Kidney epithelial cell (primary cell): Measurements from ENCODE around the gene PHC3. TPM values are rescaled to one million over a fixed set of nuclear protein-coding genes. Genes with fewer than 3 reads are reported as not detected.

Experiments
- DNase-seq: peaks from one replicate; pipeline ENCODE4 v3.0.0-alpha.2; 2010; ENCODE audit warnings: low read depth
- H3K27me3 ChIP-seq: 2 replicates; pipeline ENCODE4 v1.6.0; 2011; ENCODE audit warnings: low read length; ENCODE audit not compliant: control insufficient read depth, insufficient read depth
- H3K36me3 ChIP-seq: 2 replicates; pipeline ENCODE4 v1.5.1; 2011; ENCODE audit warnings: low read length; ENCODE audit not compliant: control insufficient read depth, insufficient read depth
- H3K4me3 ChIP-seq: 2 replicates; pipeline ENCODE4 v1.5.1; 2011; ENCODE audit warnings: low read depth, mild to moderate bottlenecking, control low read depth, low read length
- total RNA-seq: library from RNA; depleted of rRNA; stranded (reverse); fragments of >200 nt; gene quantifications from 2 replicates; pipeline ENCODE4 v1.2.3, GENCODE V29; 2015
- TF ChIP-seq, protein P1 (sequence below): IDR thresholded peaks from 2 replicates; pipeline ENCODE4 v1.5.1; 2011; ENCODE audit warnings: mild to moderate bottlenecking, moderate library complexity, low read length, control low read depth, inconsistent platforms; ENCODE audit not compliant: insufficient read depth, poor library complexity, severe bottlenecking

PHC3 gene
- total RNA-seq, 1 donor from 2014 or later, result 22.4 TPM

DNA sequence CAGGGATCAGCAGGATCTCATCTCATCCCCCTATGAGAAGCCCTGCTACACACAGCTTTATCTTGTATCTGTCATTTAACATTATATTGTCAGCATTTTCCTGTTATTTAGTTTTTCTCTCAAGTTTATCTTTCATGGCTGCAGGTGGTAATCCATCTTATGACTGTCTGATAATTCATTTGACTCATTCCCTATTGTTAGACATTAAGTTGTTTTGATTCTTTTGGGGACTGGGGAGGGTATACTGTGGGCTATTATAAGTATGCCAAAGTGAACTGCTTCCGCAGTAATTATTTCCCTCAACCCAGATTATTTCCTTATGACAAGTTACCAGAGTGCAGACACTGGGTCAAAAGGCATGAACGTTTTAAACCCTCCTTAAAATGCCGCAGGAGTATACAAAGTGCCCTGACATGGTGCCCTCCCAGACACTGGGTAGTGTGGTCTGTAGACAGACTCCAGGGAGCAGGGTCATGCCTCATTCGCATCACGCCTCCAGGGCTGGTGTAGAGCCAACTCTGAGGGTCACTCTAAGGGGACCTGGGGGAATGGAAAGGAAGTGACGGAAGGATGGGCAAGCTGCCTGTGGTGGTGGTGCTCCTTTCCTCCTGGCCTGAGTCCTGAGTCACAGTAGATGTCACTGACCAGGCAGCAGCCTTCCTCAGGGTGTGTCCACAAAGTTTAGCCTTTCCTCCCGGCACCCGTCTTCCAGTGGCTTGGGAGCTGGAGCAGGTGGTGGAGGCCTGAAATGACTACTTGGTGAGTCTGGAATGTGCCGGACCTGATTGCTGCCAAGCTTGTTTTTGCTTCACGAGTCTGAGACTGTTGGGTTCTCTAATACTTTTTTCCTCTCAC, 132.2 kb downstream of the PHC3 start:
- no peak overlapping the region for H3K4me3 ChIP-seq
- peak; percentile 65 for DNase-seq
- no peaks in the 10 kb centered on the region for H3K27me3 ChIP-seq
- H3K36me3 ChIP-seq, result no peaks in the 10 kb centered on the region
- TF ChIP-seq, protein P1, sequence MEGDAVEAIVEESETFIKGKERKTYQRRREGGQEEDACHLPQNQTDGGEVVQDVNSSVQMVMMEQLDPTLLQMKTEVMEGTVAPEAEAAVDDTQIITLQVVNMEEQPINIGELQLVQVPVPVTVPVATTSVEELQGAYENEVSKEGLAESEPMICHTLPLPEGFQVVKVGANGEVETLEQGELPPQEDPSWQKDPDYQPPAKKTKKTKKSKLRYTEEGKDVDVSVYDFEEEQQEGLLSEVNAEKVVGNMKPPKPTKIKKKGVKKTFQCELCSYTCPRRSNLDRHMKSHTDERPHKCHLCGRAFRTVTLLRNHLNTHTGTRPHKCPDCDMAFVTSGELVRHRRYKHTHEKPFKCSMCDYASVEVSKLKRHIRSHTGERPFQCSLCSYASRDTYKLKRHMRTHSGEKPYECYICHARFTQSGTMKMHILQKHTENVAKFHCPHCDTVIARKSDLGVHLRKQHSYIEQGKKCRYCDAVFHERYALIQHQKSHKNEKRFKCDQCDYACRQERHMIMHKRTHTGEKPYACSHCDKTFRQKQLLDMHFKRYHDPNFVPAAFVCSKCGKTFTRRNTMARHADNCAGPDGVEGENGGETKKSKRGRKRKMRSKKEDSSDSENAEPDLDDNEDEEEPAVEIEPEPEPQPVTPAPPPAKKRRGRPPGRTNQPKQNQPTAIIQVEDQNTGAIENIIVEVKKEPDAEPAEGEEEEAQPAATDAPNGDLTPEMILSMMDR, result no peak

DNA sequence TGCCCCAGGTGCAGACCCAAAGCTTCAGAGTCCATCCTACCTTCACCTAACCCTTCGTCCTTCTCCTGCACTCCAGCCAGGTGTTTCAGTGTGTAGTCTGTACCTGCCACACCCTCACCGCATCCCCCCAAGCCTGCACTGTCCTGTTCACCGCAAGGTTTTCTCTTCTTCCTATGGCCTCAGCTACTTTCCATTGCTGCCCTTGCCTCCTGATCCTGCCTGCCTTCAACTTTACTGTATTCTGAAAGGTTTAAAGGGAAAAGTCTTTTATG, 134.5 kb downstream of the PHC3 start:
- Histone ChIP-seq H3K27me3 (no peaks in the 10 kb centered on the region), H3K36me3 (no peaks in the 10 kb centered on the region), H3K4me3 (no peak overlapping the region)
- TF ChIP-seq, protein P1, result no peak
- DNase-seq, result no peak

DNA sequence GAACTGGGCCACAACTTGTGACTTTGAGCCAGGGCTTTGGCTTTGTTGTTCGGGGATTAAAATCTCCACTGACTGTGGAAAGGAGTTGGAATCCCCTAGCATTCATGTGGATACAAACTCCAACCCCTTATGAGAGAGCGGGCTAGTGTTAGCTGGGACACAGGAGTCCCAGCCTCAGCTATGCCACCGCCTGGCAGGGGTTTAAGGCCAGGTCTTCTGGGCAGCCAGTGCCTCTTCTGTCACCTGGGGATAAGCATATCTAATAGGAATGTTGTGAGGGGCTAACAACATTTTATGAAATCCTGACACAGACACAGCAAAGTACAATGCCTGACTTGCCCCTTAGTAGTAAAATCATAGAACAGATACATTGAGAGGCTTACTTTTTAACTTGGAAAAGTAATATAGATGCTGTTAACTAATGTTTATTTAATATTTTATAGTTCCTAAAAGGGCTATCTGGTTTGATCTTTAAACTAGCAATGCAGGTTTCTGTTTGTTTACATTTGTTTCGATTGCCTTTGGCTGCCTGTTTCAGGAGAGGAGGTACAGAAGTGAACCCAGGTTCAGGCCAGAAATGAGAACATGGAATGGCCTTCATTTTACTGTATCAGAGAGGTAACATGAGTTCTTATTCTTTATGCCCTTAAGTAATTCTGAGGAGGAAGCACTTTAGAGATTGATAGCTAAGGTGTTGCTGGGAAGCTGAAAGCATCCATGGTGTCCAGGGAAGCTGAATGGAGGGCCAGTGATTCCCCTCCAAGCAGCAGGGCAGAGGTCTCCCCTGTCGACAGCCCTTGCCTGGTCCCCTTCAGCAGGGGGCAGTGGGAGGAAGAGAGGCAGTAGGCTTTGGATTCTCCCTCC, 135.0 kb downstream of the PHC3 start:
- H3K4me3 ChIP-seq, result no peak overlapping the region
- no peak for DNase-seq

DNA sequence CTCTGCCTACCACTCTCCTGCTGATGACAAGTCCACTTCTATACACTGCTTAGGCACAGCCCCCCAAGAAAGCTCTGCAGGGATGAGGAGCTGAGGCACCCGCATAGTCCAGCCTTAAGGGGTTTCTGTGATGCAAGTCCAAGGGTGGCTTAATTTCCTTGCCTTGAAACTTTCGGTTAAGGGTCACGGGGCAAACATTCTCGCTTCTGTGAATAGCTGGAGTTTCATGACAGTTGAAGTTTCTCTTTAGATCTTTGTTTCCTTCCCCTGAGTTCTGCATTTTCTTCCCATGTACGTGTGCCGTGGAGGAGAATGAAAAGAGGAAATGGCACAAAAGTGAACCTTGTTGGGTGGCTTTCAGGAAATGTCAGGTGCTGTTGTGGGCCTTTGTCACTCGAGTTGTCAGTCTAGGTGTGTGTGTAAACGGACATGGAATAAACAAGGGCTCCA, 136.7 kb downstream of the PHC3 start:
- no peak overlapping the region for H3K4me3 ChIP-seq
- no peak for DNase-seq
- no peaks in the 10 kb centered on the region for H3K36me3 ChIP-seq
- TF ChIP-seq, protein P1, result no peak
- H3K27me3 ChIP-seq, result no peaks in the 10 kb centered on the region

More for the DNA sequence above, 135.0 kb downstream of the PHC3 start:
- Histone ChIP-seq H3K36me3 (no peaks in the 10 kb centered on the region), H3K27me3 (no peaks in the 10 kb centered on the region)
- TF ChIP-seq, protein P1, result no peak

DNA sequence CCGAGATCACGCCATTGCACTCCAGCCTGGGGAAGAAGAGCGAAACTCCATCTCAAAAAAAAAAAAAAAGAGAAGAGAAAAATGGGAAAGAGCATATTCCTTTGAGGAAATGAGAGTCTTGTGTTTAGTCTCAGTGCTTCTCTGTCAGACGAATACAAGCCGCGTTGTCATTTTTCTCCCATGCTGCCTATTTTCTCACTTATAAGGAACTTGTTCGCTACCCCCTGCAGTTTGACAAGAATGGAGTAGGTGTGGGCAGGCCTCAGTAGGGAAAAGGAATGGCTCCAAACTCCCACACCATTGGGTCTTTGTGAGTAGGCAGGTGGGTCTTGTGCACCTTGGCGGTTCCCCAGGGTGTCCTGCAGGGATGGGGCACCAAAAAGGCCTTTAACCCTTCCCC, 137.3 kb downstream of the PHC3 start:
- H3K4me3 ChIP-seq, result no peak overlapping the region
- TF ChIP-seq, protein P1, result no peak

More for the DNA sequence above, 137.3 kb downstream of the PHC3 start:
- no peaks in the 10 kb centered on the region for H3K27me3 ChIP-seq
- DNase-seq, result no peak
- H3K36me3 ChIP-seq, result no peaks in the 10 kb centered on the region
